ENCODE measurements around the gene LSM12.

DNA sequence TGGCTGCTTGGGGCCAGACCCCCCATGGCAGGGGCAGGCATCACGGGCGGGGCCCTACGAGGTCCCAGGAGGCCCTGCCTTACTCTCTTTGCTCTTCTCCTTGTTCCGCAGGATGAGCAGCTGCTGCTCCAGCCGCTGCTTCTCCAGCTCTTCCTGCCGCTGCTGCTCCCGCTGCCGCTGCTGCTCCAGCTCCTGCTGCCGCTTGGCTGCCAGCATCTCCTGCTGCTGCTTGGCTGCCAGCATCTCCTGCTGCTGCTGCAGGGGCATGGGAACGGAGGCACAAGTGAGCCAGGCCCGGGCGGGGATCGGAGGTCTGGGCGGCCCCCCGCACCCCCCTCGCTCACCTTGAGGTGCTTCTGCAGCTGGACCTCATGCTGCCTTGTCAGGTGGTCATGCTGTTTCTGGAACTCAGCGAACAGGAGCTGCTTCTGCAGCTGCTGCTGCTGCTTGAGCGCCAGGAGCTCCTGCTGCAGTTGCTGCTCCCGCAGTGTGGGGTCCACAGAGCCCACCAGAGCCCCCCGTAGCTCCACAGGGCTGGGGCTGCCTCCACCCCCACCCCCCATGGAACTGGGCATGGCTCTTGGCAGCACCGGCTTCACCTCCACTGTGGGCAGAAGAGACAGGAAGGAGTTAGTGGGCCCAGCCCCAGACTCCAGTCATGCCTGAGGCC lies 26.9 kb upstream of the LSM12 start:
- TF ChIP-seq PBX3 (CRISPR knock-in tag; IDR thresholded peaks at IDR 0.05), result 0 out of 2 replicates have a peak, but pooled peaks have one; percentile 29
- TF ChIP-seq, protein P1, sequence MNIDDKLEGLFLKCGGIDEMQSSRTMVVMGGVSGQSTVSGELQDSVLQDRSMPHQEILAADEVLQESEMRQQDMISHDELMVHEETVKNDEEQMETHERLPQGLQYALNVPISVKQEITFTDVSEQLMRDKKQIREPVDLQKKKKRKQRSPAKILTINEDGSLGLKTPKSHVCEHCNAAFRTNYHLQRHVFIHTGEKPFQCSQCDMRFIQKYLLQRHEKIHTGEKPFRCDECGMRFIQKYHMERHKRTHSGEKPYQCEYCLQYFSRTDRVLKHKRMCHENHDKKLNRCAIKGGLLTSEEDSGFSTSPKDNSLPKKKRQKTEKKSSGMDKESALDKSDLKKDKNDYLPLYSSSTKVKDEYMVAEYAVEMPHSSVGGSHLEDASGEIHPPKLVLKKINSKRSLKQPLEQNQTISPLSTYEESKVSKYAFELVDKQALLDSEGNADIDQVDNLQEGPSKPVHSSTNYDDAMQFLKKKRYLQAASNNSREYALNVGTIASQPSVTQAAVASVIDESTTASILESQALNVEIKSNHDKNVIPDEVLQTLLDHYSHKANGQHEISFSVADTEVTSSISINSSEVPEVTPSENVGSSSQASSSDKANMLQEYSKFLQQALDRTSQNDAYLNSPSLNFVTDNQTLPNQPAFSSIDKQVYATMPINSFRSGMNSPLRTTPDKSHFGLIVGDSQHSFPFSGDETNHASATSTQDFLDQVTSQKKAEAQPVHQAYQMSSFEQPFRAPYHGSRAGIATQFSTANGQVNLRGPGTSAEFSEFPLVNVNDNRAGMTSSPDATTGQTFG (tag by site-specific recombination; IDR thresholded peaks at IDR 0.05; ENCODE audit: borderline replicate concordance), result no peak
- no peak for TF ChIP-seq ZBTB21 (tag by site-specific recombination; IDR thresholded peaks at IDR 0.05)
- no peak for TF ChIP-seq ZNF140 (tag by site-specific recombination; IDR thresholded peaks at IDR 0.05)
- TF ChIP-seq REST (tag by site-specific recombination; IDR thresholded peaks at IDR 0.05), result no peak
- no peak for TF ChIP-seq CTCF (tag by site-specific recombination; IDR thresholded peaks at IDR 0.05)
- TF ChIP-seq ZNF350 (tag by site-specific recombination; IDR thresholded peaks at IDR 0.05), result no peak
- no peak for TF ChIP-seq ZNF423 (tag by site-specific recombination; IDR thresholded peaks at IDR 0.05)
- TF ChIP-seq ZNF596 (tag by site-specific recombination; IDR thresholded peaks at IDR 0.05), result no peak
- no peak for TF ChIP-seq ZNF777 (tag by site-specific recombination; IDR thresholded peaks at IDR 0.05; ENCODE audit: borderline replicate concordance)
- no peak for TF ChIP-seq ZBTB10 (tag by site-specific recombination; IDR thresholded peaks at IDR 0.05)

Measured in HEK293 (cell line).